ENCODE measurements around the gene PPM1H.

DNA sequence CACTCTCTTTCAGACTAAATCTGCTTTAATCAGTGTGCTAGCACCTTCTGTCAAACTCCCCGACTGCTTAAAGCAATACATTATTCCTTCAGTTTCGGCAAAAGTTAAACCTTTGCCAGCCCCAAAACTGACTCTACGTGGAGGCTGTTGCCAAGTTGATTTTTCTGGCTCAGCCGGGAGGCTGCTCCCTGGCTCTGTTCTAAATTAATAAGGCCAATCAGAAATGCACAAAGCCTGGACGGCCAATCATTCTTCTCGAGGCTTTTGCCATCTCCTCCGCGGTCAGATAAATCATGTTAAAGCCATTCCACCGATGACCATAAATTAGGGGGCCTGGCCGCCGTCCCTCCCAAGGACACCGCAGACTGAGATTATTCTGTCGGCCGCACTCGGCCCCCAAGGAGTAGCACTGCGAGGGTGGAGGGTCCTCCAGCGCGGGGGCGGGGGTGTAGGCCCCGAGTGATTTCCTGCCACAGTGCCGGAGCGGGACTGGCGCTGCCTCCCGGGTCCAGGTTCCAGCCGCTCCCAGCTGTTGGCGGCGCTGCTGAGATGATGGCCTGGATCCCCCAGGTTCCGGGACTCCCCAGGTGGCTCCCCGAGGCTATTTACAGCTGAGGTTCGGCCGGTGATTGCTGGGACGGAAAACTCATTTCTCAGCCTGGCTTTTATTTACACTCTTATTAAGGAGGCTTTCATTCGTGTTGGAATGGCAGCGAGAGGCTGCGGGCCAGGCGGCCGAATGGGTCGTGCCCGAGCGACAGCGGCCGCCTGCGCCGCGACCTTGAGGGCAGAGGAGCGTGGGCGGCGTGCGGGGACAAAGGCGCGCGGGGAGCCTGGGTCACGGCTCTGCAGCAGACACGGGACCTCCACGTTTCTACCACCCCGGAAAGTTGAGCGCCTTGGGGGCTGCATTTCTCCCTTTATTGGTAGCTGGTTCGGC lies 303.2 kb downstream of the PPM1H start:
- TF ChIP-seq CTCF (IDR thresholded peaks at IDR 0.05) (peak in 4 of 6 experiments; percentile 4 to 39 (median 23)), POLR2A (IDR thresholded peaks at IDR 0.05) (no peak)
